D721Med (cell line): ENCODE data around the gene MAJIN.

Experiments used
- DNase-seq: peaks from one replicate; pipeline ENCODE4 v3.0.0; 2011; ENCODE audit warnings: low spot score; ENCODE audit not compliant: insufficient read length
- FAIRE-seq: peaks from 2 replicates; lab custom pipeline; 2011; peaks lifted over from hg19 to GRCh38; lab: Jason Lieb, UNC
- CTCF ChIP-seq: IDR thresholded peaks from 2 replicates; pipeline ENCODE4 v1.5.1; 2012; ENCODE audit warnings: mild to moderate bottlenecking, control low read depth; ENCODE audit not compliant: insufficient read depth; ENCODE audit errors: missing control alignments

Gene MAJIN

DNA sequence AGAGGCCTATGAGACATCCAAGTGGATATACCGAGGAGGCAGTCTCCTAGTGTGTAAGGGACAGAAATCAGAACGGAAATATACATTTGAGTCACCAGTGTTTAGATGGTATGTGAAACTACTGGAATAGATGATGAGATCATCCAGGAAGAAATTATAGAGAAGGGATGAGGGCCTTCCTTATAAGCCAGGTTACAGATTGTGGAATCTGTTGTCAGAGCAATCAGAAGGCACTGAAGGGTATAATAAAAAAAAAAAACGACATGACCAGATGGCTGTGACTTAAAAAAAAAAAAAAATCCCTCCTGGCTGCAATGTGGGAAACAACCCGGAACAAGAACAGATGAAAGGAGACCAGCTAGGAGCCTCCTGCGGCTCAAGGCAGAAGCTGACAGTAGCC lies 2.7 kb downstream of the MAJIN start:
- FAIRE-seq (no peak), DNase-seq (no peak)
- no peak for TF ChIP-seq CTCF

- no peak for DNase-seq
- FAIRE-seq = no peak
- TF ChIP-seq CTCF = no peak
Observed at GRCh38 chr11:64967375-64967774, 4.5 kb downstream of the MAJIN start.

DNA sequence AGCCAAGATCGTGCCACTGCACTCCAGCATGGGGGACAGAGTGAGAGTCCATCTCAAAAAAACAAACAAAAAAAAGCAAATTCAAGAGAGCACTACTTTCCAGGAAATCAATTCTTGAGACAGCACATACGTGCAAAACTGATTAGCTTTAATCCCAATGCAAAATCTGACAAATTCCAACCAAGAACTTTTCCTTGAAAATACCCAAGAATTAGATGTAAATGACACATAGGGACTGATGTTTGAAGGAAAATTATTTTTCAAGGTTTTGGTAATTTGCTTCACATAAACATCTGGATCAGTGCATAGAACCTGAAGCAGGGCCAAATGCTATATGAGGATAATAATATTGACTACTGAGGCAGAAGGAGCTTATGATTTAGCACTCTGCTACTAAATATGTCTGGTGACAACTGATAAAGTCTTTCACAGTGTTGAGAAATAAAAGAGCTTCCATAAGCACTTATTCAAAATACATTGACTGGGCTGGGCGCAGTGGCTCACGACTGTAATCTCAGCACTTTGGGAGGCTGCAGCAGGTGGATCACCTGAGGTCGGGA lies 8.8 kb downstream of the MAJIN start:
- no peak for TF ChIP-seq CTCF
- no peak for DNase-seq
- FAIRE-seq = no peak

DNA sequence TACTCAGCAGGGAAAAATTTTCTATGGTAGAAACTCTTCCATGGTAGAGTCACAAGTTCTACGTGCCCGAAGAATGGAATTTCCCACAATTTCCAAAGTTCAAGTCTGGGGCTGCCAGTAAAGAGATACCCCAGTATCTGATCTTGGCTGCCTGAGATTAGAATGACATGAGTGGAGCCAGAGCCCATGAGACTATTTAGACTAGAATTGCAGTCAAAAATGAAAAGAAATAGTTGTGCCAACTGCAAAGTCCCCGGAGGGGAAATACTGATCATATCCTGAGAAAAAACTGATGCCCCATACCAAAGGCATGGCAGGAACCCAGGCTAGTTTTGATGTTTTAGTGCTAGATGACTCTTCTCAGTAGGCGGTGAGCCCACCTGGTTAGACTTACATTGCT lies 11.2 kb downstream of the MAJIN start:
- TF ChIP-seq CTCF = no peak
- FAIRE-seq = no peak
- no peak for DNase-seq

DNA sequence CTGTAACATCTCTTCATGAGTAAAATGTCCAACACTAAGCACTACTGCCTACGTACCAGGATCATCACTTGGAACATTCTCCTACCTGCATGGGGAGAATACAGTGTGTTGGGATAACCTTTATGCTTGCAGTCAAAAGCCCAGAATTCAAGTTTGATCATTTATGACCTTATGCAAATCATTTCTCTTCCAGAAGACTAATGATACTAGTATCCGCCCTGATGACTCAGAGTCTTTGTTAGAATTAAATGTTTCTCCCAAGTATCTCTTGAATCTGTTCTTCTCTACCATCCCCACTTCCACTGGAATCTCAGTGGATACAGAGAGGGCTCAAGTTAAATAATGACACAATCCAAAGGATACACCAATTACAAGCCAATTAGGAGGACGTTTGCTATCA lies 12.4 kb downstream of the MAJIN start:
- TF ChIP-seq CTCF = no peak
- DNase-seq (no peak), FAIRE-seq (no peak)

DNA sequence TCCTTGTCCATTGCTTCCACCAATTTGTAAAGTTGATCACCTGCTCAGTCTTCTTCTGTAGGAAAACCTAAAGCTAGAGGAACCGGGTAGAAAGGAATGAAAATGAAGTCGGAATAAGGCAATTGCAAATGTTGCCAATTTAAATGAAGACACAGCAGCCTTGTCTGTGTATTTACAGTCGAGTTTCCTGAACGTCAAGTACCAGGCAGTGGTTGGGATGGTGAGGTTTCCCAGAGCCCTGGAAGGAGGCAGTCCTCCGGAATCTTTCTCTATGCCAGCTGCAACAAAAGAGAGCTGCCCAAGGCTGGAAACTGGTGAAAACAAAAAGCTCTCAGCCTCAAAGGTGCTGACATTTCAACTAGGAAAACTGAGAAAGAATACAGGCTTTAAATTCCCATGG lies 17.7 kb downstream of the MAJIN start:
- no peak for DNase-seq
- FAIRE-seq = no peak
- TF ChIP-seq CTCF = no peak

DNA sequence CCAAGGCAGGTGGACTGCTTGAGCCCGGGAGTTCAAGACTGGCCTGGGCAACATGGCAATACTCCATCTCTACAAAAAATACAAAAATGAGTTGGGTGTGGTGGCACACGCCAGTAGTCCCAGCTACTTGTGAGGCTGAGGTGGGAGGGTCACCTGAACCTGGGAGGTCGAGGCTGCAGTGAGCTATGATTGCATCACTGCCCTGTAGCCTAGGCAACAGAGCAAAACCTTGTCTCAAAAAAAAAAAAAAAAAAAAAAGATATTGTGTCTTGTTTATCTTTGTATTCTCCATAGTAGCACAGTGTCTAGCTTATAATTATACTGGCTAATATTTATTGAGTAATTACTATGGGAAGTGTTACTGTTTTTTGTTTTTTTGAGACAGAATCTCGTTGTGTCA lies 20.4 kb downstream of the MAJIN start:
- TF ChIP-seq CTCF = no peak
- no peak for FAIRE-seq
- DNase-seq = no peak
